B cell (primary cell): ENCODE measurements around the gene SCAI. TPM values are rescaled to one million over a fixed set of nuclear protein-coding genes. Genes with fewer than 3 reads are reported as not detected.

Experiments
- ATAC-seq: fragments of 200-7000 bp; cut with Tn5 transposase; one replicate; pipeline ENCODE4 v1.10.0; 2021; ENCODE audit warnings: low read depth, mild to moderate bottlenecking, moderate number of reproducible peaks, moderate library complexity
- CTCF ChIA-PET: fragments of 350-600 bp; sonication (Branson Sonifier 250); formaldehyde crosslinking; loops from one replicate; lab custom pipeline; 2021; ENCODE audit warnings: antibody characterized with exemption, inconsistent platforms; lab: Charles Lee
- POLR2A ChIA-PET: fragments of 350-600 bp; sonication (Branson Sonifier 250); formaldehyde crosslinking; loops from one replicate; lab custom pipeline; 2021; ENCODE audit warnings: antibody characterized with exemption; lab: Charles Lee
- DNase-seq: peaks from one replicate; pipeline ENCODE4 v3.0.0; 2013
- H2AFZ ChIP-seq: 2 replicates; pipeline ENCODE4 v1.6.1; 2012; ENCODE audit warnings: mild to moderate bottlenecking, low read depth, low read length; ENCODE audit not compliant: insufficient read depth, poor library complexity, severe bottlenecking
- H3K27ac ChIP-seq, 2 donors: 1 replicate in 1 of 2; 2 replicates in 1 of 2; pipeline ENCODE4 v1.5.1; 2012 to 2013; ENCODE audit warnings: low read length in 2 of 2, mild to moderate bottlenecking in 2 of 2, moderate library complexity in 1 of 2
- H3K27me3 ChIP-seq, 4 experiments: fragments of 200-600 bp in 1 of 4; sonication (generic) in 1 of 4; replicated peaks in 1 of 4; 1 replicate in 2 of 4; 2 replicates in 2 of 4; pipeline versions ENCODE4 v1.6.1 to v1.7.0; 2013 to 2016; ENCODE audit warnings: low read length in 3 of 4, mild to moderate bottlenecking in 2 of 4, mixed read lengths in 1 of 4, moderate library complexity in 1 of 4; ENCODE audit not compliant: insufficient read depth in 4 of 4, control insufficient read depth in 3 of 4; ENCODE audit errors: control extremely low read depth in 1 of 4
- H3K36me3 ChIP-seq, 2 experiments: replicated peaks in 1 of 2; 1 replicate in 1 of 2; 2 replicates in 1 of 2; pipeline versions ENCODE4 v1.6.1 to v1.7.1; 2013; ENCODE audit warnings: low read length in 1 of 2; ENCODE audit not compliant: insufficient read depth in 2 of 2, control insufficient read depth in 1 of 2; ENCODE audit errors: control extremely low read depth in 1 of 2, extremely low read depth in 1 of 2
- H3K4me1 ChIP-seq, 2 donors: fragments of 200-600 bp in 1 of 2; sonication (generic) in 1 of 2; 1 replicate in 1 of 2; 2 replicates in 1 of 2; pipeline versions ENCODE4 v1.5.1 to v1.6.1; 2013 to 2017; ENCODE audit warnings: low read length in 2 of 2; ENCODE audit not compliant: control insufficient read depth in 2 of 2, insufficient read depth in 2 of 2
- H3K4me2 ChIP-seq: replicated peaks from 2 replicates; pipeline ENCODE3; 2012; ENCODE audit warnings: mild to moderate bottlenecking, low read depth, low read length; ENCODE audit not compliant: poor library complexity, severe bottlenecking
- H3K4me3 ChIP-seq, 5 experiments: fragments of 200-600 bp in 1 of 5; sonication (generic) in 1 of 5; 1 replicate in 3 of 5; 2 replicates in 2 of 5; pipeline versions ENCODE4 v1.5.1 to v1.7.0; 2011 to 2016; ENCODE audit warnings: low read length in 4 of 5, mild to moderate bottlenecking in 4 of 5, low read depth in 2 of 5, control low read depth in 1 of 5, moderate library complexity in 1 of 5; ENCODE audit not compliant: insufficient read depth in 1 of 5; ENCODE audit errors: control extremely low read depth in 1 of 5, extremely low read depth in 1 of 5
- H3K79me2 ChIP-seq: fragments of 200-600 bp; sonication (generic); one replicate; pipeline ENCODE4 v1.6.0; 2016; ENCODE audit warnings: low read length; ENCODE audit not compliant: control insufficient read depth, insufficient read depth
- H3K9ac ChIP-seq: fragments of 200-600 bp; sonication (generic); 2 replicates; pipeline ENCODE4 v1.6.1; 2017; ENCODE audit warnings: mild to moderate bottlenecking, low read length, moderate library complexity
- H3K9me3 ChIP-seq, 3 donors: one replicate each; pipeline versions ENCODE4 v1.6.1 to v1.7.1; 2013; ENCODE audit warnings: low read length in 2 of 3; ENCODE audit not compliant: control insufficient read depth in 2 of 3, insufficient read depth in 1 of 3; ENCODE audit errors: control extremely low read depth in 1 of 3
- H4K20me1 ChIP-seq: 2 replicates; pipeline ENCODE4 v1.6.0; 2012; ENCODE audit warnings: mild to moderate bottlenecking, low read length; ENCODE audit not compliant: insufficient read depth, control insufficient read depth, poor library complexity, severe bottlenecking
- H3K27ac Mint-ChIP-seq: one replicate; pipeline ENCODE4 v1.8.0; 2021; ENCODE audit warnings: mixed read lengths
- H3K27me3 Mint-ChIP-seq: one replicate; pipeline ENCODE4 v1.8.0; 2021; ENCODE audit warnings: mixed read lengths
- H3K4me1 Mint-ChIP-seq: one replicate; pipeline ENCODE4 v1.8.0; 2021; ENCODE audit warnings: mixed read lengths
- H3K4me3 Mint-ChIP-seq: one replicate; pipeline ENCODE4 v1.8.0; 2021; ENCODE audit warnings: mixed read lengths
- H3K9me3 Mint-ChIP-seq: one replicate; pipeline ENCODE4 v1.8.0; 2022; ENCODE audit warnings: mixed read lengths; ENCODE audit not compliant: insufficient read depth
- CTCF ChIP-seq: fragments of 200-600 bp; IDR thresholded peaks from one replicate; pipeline ENCODE4 v1.8.0; 2022; ENCODE audit warnings: antibody characterized with exemption, mild to moderate bottlenecking
- EZH2 ChIP-seq: IDR thresholded peaks from 2 replicates; pipeline ENCODE4 v1.6.1; 2012; ENCODE audit warnings: borderline replicate concordance, low read depth, mild to moderate bottlenecking, moderate library complexity, low read length; ENCODE audit not compliant: insufficient read depth, poor library complexity, severe bottlenecking
- WGBS: methylation state at CpG from one replicate; pipeline ENCODE4 v1.1.5; 2013; ENCODE audit warnings: missing lambda C conversion rate; ENCODE audit not compliant: insufficient coverage; 5-methylcytosine and 5-hydroxymethylcytosine counted together
- intact Hi-C: fragments of 100-400 bp; cut with micrococcal nuclease; formaldehyde crosslinking; loops from one replicate; pipeline ENCODE4 v1.10.0; 2022
- polyA plus RNA-seq: library from polyadenylated mRNA; depleted of rRNA; stranded (reverse); fragments of >200 nt; gene quantifications from 2 replicates; pipeline ENCODE4 v1.2.3, GENCODE V29; 2012
- total RNA-seq, 2 donors: library from RNA; stranded (reverse); fragments of 120-200 nt in 1 of 2; gene quantifications; 1 replicate in 1 of 2; 2 replicates in 1 of 2; pipeline versions ENCODE4 v1.2.3 to v1.2.4, GENCODE V29; 2013 to 2022

SCAI gene
- total and polyA plus RNA-seq, 2 donors (not counting 1 experiment from before 2014, with no cell fraction given) = 3.8 to 19.8 TPM

DNA sequence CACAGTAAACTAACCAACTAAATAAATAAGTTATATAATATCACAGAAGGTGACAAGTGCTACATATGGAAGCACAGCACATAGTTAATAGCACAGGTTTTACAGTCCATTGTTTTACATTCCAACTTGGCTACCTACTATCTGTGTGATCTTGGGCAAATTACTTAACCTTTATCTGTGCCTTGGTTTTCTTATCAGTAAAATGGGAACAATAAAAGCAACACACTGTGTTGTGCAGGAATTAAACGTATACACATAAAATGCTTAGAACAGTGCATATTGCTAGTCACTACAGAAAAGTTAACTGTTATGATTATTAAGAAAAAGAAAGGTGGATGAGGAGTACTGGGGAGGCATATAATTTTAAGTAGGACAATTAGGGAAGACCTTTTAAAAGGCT is 159.6 kb downstream of the SCAI start:
- Mint-ChIP-seq H3K4me3 (no peak overlapping the region), H3K4me1 (no peaks in the 10 kb centered on the region), H3K27me3 (no peaks in the 10 kb centered on the region), H3K27ac (no peak overlapping the region), H3K9me3 (no peaks in the 10 kb centered on the region)
- POLR2A ChIA-PET = no interaction called here
- CTCF ChIA-PET = no interaction called here
- intact Hi-C loops = no loop called here
- Histone ChIP-seq H3K9ac (no peak overlapping the region), H3K79me2 (no peaks in the 10 kb centered on the region), H3K27me3 (no peaks in the 10 kb centered on the region), H3K4me3 (no peak overlapping the region), H3K9me3 (no peaks in the 10 kb centered on the region), H3K4me1 (no peaks in the 10 kb centered on the region), H3K4me2 (no peak overlapping the region), H3K27ac (no peak overlapping the region), H2AFZ (no peak overlapping the region), H4K20me1 (no peaks in the 10 kb centered on the region), H3K36me3 (peaks cover 5 to 6% of the 10 kb centered on the region in 2 experiments)
- TF ChIP-seq CTCF = no peak
- TF ChIP-seq EZH2 = no peak
- ATAC-seq = no peak
- WGBS = no CpG with 5 or more reads among the region's 1 CpG
- no peak for DNase-seq

DNA sequence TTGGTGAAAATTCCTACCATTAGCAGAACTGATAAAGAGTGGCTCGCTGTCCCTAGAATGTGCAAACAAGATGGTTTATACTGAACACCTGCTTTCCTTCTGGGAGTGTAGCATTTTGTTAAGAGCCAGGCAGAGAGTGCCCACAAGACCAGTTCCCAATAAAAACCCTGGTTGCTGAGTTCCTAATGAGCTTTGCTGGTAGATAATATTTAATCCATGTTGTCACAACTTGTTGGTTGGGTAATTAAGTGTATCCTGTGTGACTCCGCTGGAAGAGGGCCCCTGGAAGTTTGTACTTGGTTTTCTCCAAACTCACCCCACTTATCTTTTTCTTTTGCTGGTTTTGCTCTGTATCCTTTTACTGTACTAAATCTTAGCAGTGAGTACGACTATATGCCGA is 162.9 kb downstream of the SCAI start:
- no peak for TF ChIP-seq EZH2
- no peak for TF ChIP-seq CTCF
- Histone ChIP-seq H3K9ac (no peak overlapping the region), H3K27me3 (no peaks in the 10 kb centered on the region), H3K4me2 (no peak overlapping the region), H3K36me3 (peaks cover 2 to 7% of the 10 kb centered on the region in 2 experiments), H3K4me1 (no peaks in the 10 kb centered on the region), H4K20me1 (no peaks in the 10 kb centered on the region), H3K9me3 (no peaks in the 10 kb centered on the region), H3K79me2 (no peaks in the 10 kb centered on the region), H3K27ac (no peak overlapping the region), H3K4me3 (no peak overlapping the region), H2AFZ (no peak overlapping the region)
- Mint-ChIP-seq H3K4me3 (no peak overlapping the region), H3K4me1 (no peaks in the 10 kb centered on the region), H3K27ac (no peak overlapping the region), H3K27me3 (no peaks in the 10 kb centered on the region), H3K9me3 (no peaks in the 10 kb centered on the region)
- no peak for DNase-seq
- no peak for ATAC-seq
- ChIA-PET CTCF (no interaction called here), POLR2A (no interaction called here)
- intact Hi-C loops = no loop called here
- 100% methylated on average over 1 of the region's 4 CpGs for WGBS
